ENCODE results near the gene MARCHF5.

Gene MARCHF5

DNA sequence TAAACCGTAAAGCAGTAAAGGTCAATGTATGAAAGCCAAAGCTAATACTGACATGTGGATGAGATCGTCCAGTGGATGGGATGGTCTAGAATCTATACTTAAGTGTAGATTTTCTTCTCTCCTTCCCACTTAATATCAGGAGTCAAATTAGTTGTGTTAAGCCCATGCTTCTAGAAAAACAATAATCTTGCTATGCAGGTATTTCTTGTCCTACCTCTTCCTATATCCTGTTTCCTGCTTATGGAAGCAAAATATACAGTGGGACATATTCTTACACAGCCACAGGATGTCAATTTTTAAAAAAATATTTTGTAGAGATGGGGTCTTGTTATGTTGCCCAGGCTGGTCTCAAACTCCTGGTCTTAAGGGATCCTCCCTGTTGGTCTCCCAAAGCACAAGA is 27.6 kb upstream of the MARCHF5 start:
- TF ChIP-seq, protein P1, sequence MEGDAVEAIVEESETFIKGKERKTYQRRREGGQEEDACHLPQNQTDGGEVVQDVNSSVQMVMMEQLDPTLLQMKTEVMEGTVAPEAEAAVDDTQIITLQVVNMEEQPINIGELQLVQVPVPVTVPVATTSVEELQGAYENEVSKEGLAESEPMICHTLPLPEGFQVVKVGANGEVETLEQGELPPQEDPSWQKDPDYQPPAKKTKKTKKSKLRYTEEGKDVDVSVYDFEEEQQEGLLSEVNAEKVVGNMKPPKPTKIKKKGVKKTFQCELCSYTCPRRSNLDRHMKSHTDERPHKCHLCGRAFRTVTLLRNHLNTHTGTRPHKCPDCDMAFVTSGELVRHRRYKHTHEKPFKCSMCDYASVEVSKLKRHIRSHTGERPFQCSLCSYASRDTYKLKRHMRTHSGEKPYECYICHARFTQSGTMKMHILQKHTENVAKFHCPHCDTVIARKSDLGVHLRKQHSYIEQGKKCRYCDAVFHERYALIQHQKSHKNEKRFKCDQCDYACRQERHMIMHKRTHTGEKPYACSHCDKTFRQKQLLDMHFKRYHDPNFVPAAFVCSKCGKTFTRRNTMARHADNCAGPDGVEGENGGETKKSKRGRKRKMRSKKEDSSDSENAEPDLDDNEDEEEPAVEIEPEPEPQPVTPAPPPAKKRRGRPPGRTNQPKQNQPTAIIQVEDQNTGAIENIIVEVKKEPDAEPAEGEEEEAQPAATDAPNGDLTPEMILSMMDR (IDR thresholded peaks at IDR 0.05; ENCODE audit: low read depth, low read length, missing control alignments): no peak
- no peak overlapping the region for H3K4me3 ChIP-seq (replicated peaks; ENCODE audit: low read depth, low read length)
- no peak for DNase-seq (ENCODE audit: extremely low read depth, low read depth)

DNA sequence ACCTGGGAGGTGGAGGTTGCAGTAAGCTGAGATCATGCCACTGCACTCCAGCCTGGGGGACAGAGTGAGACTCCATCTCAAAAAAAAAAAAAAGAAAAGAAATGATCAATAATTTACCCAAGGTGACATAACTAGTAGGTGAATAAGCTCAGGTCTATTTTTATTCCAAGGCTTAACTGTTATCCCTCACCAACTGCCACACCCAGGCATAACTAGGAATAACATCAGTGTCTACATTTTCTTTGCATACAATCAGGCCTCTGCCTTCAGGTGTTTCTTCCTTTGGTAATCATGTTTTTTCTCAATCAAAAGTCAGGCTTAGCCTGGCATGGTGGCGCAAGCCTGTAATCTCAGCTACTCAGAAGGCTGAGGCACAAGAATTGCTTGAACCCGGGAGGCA is 26.7 kb upstream of the MARCHF5 start:
- no peak overlapping the region for H3K4me3 ChIP-seq (replicated peaks; ENCODE audit: low read depth, low read length)
- TF ChIP-seq, protein P1 (IDR thresholded peaks at IDR 0.05; ENCODE audit: low read depth, low read length, missing control alignments): no peak
- no peak for DNase-seq (ENCODE audit: extremely low read depth, low read depth)

DNA sequence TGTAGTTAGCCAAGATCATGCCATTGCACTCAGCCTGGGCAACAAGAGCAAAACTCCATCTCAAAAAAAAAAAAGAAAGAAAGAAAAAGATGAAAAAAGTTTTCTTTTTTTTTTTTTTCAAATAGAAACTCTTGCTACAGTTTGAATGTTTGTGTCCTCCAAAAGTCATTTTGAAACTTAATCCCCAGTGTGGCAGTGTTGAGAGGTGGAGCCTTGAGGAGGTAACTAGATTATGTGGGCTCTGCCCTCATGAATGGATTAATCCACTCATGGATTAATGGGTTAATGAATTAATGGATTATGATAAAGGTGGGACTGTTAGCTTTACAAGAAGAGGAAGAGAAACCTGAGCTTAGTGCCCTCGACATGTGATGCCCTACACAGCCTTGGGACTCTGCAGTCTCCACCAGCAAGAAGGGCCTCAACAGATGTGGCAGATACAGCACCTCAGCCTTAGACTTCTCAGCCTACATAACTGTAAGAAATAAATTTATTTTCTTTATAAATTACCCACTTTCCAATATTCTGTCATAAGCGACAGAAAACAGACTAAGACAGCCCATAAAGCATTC is 25.2 kb upstream of the MARCHF5 start:
- DNase-seq (ENCODE audit: extremely low read depth, low read depth): no peak
- no peak overlapping the region for H3K4me3 ChIP-seq (replicated peaks; ENCODE audit: low read depth, low read length)
- TF ChIP-seq, protein P1 (IDR thresholded peaks at IDR 0.05; ENCODE audit: low read depth, low read length, missing control alignments): no peak

DNA sequence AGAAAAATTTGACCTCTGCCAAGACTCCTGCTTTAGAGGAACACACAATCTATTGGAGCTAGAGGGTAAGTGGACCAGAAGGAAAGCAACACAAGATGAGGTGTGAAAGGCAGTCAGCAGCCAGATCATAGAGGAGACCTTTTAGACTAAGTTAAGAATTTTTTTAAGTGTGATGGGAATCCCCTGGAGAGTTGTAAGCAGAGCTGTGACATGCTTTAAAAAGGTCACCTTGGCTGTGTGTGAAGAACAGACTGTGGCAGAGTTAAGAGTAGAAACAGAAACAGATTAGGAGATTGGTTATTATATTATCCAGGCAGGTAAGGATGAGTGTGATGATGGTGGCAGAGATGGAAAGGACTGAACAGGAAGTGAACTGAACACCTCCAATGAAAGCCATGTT is 23.6 kb upstream of the MARCHF5 start:
- TF ChIP-seq, protein P1 (IDR thresholded peaks at IDR 0.05; ENCODE audit: low read depth, low read length, missing control alignments): no peak
- DNase-seq (ENCODE audit: extremely low read depth, low read depth): no peak
- no peak overlapping the region for H3K4me3 ChIP-seq (replicated peaks; ENCODE audit: low read depth, low read length)

DNA sequence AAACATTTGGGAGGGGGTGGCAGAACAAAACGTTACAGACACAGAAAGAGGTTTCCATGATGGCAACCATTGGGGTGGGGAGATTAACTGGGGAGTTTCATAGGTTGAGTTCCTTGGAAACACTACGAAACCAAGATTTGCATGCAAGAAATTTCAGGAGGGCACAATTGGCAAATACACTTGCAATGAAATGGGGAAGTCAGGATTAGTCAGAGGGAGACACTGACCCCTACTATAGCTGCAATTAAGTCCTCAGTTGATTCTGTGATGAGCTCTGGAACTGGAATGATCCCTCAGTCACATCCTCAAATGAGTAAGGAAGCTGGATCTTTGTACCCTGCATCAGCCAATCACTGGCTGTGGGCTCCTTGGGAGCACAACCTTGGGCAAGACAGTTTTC is 22.2 kb upstream of the MARCHF5 start:
- no peak for DNase-seq (ENCODE audit: extremely low read depth, low read depth)
- H3K4me3 ChIP-seq (replicated peaks; ENCODE audit: low read depth, low read length): no peak overlapping the region
- TF ChIP-seq, protein P1 (IDR thresholded peaks at IDR 0.05; ENCODE audit: low read depth, low read length, missing control alignments): no peak

DNA sequence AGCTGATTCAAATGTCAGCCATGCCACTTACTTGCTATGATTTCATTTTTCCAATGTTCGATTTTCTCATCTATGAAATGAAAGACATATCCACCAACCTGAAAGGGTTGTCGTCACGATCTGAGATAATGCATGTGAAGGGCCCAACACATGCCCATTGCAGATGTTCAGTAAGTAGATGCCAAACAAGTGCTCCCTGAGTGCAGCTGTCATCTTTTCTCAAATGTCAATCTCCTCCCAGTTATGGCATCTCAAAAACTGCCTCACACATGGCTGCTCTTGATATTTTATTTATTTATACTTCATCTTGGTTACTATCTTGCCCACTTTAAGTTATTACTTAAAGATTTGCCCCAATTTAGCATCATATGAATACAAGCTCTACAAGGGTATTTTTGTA is 16.9 kb upstream of the MARCHF5 start:
- no peak for DNase-seq (ENCODE audit: extremely low read depth, low read depth)
- TF ChIP-seq, protein P1 (IDR thresholded peaks at IDR 0.05; ENCODE audit: low read depth, low read length, missing control alignments): no peak
- H3K4me3 ChIP-seq (replicated peaks; ENCODE audit: low read depth, low read length): no peak overlapping the region

Data from HFF-Myc (cell line).